CD8-positive, alpha-beta memory T cell (primary cell): Measurements from ENCODE around the gene C1QTNF6. TPM values are rescaled to one million over a fixed set of nuclear protein-coding genes. Genes with fewer than 3 reads are reported as not detected.

Experiments used
- CTCF ChIA-PET: fragments of 350-600 bp; sonication (Branson Sonifier 250); formaldehyde crosslinking; loops from one replicate; lab custom pipeline; 2021; ENCODE audit warnings: antibody characterized with exemption; lab: Charles Lee
- POLR2A ChIA-PET: fragments of 350-600 bp; sonication (Branson Sonifier 250); formaldehyde crosslinking; loops from one replicate; lab custom pipeline; 2021; ENCODE audit warnings: antibody characterized with exemption; lab: Charles Lee
- DNase-seq, 5 donors: peaks; one replicate each; pipeline versions ENCODE4 v3.0.0 to v3.0.0-alpha.2; 2020 to 2022; ENCODE audit warnings: mixed read lengths in 1 of 5
- H3K27ac ChIP-seq: one replicate; pipeline ENCODE4 v1.7.0; 2013; ENCODE audit warnings: low read depth, mild to moderate bottlenecking, low read length, moderate library complexity
- H3K27me3 ChIP-seq: 2 replicates; pipeline ENCODE4 v1.7.0; 2013; ENCODE audit warnings: low read length, mild to moderate bottlenecking; ENCODE audit not compliant: insufficient read depth, poor library complexity, severe bottlenecking
- H3K36me3 ChIP-seq: 2 replicates; pipeline ENCODE4 v1.7.0; 2013; ENCODE audit warnings: mild to moderate bottlenecking, low read length, moderate library complexity; ENCODE audit not compliant: insufficient read depth
- H3K4me1 ChIP-seq: 2 replicates; pipeline ENCODE4 v1.7.0; 2013; ENCODE audit warnings: mild to moderate bottlenecking, low read length, moderate library complexity; ENCODE audit not compliant: insufficient read depth
- H3K4me3 ChIP-seq: 2 replicates; pipeline ENCODE4 v1.7.0; 2013; ENCODE audit warnings: mild to moderate bottlenecking, low read length
- H3K9me3 ChIP-seq: 2 replicates; pipeline ENCODE4 v1.7.0; 2013; ENCODE audit warnings: mild to moderate bottlenecking, low read length
- H3K27ac Mint-ChIP-seq, 8 donors: one replicate each; pipeline ENCODE4 v1.8.0; 2020 to 2021; ENCODE audit warnings: mixed read lengths in 8 of 8, mild to moderate bottlenecking in 6 of 8, inconsistent platforms in 3 of 8, moderate library complexity in 3 of 8
- H3K27me3 Mint-ChIP-seq, 2 donors: one replicate each; pipeline ENCODE4 v1.8.0; 2020 to 2021; ENCODE audit warnings: mixed read lengths in 2 of 2, mild to moderate bottlenecking in 1 of 2, moderate library complexity in 1 of 2
- H3K36me3 Mint-ChIP-seq, 3 donors: one replicate each; pipeline ENCODE4 v1.8.0; 2020 to 2021; ENCODE audit warnings: mixed read lengths in 3 of 3, inconsistent platforms in 1 of 3, mild to moderate bottlenecking in 1 of 3
- H3K4me1 Mint-ChIP-seq, 3 donors: one replicate each; pipeline ENCODE4 v1.8.0; 2020 to 2021; ENCODE audit warnings: mixed read lengths in 3 of 3, inconsistent platforms in 1 of 3, mild to moderate bottlenecking in 1 of 3
- H3K4me3 Mint-ChIP-seq, 7 donors: one replicate each; pipeline ENCODE4 v1.8.0; 2020 to 2021; ENCODE audit warnings: mixed read lengths in 7 of 7, mild to moderate bottlenecking in 6 of 7, moderate library complexity in 4 of 7, inconsistent platforms in 2 of 7
- H3K9me3 Mint-ChIP-seq, 5 donors: one replicate each; pipeline ENCODE4 v1.8.0; 2020 to 2022; ENCODE audit warnings: mixed read lengths in 5 of 5, mild to moderate bottlenecking in 3 of 5, moderate library complexity in 2 of 5, inconsistent platforms in 1 of 5
- polyA plus RNA-seq: library from polyadenylated mRNA; unstranded; fragments of 300-500 nt; fragmentation: Illumina TruSeq; gene quantifications from one replicate; pipeline ENCODE4 v1.2.3, GENCODE V29; 2021
- total RNA-seq, 2 experiments: library from RNA; stranded (reverse); gene quantifications; one replicate each; pipeline ENCODE4 v1.2.3, GENCODE V29; 2021

Gene C1QTNF6
- total and polyA plus RNA-seq, 3 experiments from 2014 or later, result 1.8 to 4.3 (median 3.6) TPM

DNA sequence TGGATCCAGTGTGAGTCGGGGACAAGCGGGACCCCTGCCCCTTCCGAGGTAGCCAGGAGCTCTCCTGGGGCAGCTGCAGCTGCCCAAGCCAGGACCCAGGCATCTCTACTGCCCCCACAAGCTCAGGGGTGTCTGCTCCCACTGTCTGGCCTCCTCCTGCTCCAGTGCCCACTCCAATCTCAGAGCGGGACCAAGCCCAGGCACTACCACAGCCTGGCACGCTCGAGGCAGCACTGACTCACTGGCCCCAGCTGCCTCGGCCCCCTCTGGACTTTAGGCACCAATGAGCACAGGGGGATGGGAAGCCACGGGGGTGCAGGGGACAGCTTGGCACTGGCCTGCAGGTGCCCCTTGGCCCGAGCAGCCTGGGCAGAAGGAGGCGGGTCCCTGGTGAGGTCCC is 46.6 kb downstream of the C1QTNF6 start:
- H3K4me1 Mint-ChIP-seq, result peaks cover 49 to 70% (median 50%) of the 10 kb centered on the region in 3 donors
- ChIA-PET POLR2A (interaction anchor here (1.4 to 1.6 kb wide), 2 partner anchors 8 to 16 kb away, joined by 3 read pairs; partner anchors contain the start of gene IL2RB), CTCF (interaction anchor here (1.1 kb wide), 1 partner anchor 56 kb away, joined by 3 read pairs; no protein-coding TSS in a partner anchor)
- no peaks in the 10 kb centered on the region for H3K27me3 ChIP-seq
- no peak overlapping the region for H3K27ac ChIP-seq
- peaks cover 40% of the 10 kb centered on the region for H3K4me1 ChIP-seq
- no peak overlapping the region for H3K4me3 Mint-ChIP-seq
- no peak for DNase-seq
- peaks cover 74% of the 10 kb centered on the region for H3K36me3 ChIP-seq
- no peaks in the 10 kb centered on the region for H3K27me3 Mint-ChIP-seq
- no peaks in the 10 kb centered on the region for H3K9me3 ChIP-seq
- no peaks in the 10 kb centered on the region for H3K9me3 Mint-ChIP-seq
- no peak overlapping the region for H3K4me3 ChIP-seq
- peak overlapping the region in 3 of 8 donors; percentile 29 to 81 (median 54) for H3K27ac Mint-ChIP-seq
- peaks cover 7 to 97% (median 24%) of the 10 kb centered on the region in 3 donors for H3K36me3 Mint-ChIP-seq

DNA sequence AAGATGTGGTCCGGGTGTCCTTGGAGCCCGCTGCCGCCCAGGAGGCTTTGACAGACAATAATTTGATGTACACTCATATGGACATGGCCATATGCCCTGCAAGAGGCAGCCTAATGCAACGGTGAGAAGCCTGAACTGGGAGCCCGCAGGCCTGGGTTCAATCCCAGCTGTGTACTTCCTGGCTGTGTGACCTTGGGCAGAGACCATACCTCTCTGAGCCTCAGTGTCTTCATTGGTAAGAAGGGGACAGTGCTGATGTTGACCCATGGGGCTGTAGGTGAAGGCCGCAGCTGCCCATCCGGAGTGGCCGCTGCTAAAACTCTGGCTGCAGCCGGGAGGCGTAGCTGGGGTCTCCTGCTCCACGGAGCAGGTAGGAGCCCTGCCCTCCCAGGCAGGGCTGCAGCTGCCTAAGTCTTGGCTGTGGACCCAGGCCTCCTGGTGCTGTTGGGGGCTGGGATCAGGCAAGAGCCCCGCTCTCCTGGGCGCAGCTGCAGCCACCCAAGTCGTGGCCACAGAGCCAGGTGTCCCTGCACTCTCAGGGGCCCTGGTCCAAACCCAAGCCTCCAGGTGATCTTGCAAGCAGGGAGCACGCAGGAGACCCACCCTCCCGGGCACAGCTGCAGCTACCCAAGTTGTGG is 47.2 kb downstream of the C1QTNF6 start:
- no peaks in the 10 kb centered on the region for H3K27me3 ChIP-seq
- Mint-ChIP-seq H3K27ac (peak overlapping the region in 7 of 8 donors; percentile 43 to 81 (median 66)), H3K9me3 (no peaks in the 10 kb centered on the region), H3K4me3 (no peak overlapping the region), H3K27me3 (no peaks in the 10 kb centered on the region), H3K4me1 (peaks cover 42 to 63% (median 43%) of the 10 kb centered on the region in 3 donors), H3K36me3 (peaks cover 1 to 94% (median 23%) of the 10 kb centered on the region in 3 donors)
- DNase-seq, result no peak
- ChIA-PET CTCF (interaction anchor here (1.0 to 1.7 kb wide), 4 partner anchors 8 to 57 kb away, joined by 3 to 6 read pairs (median 3); no protein-coding TSS in a partner anchor), POLR2A (interaction anchor here (1.2 to 1.6 kb wide), 3 partner anchors 9 to 22 kb away, joined by 3 read pairs; partner anchors contain the start of gene IL2RB)
- H3K9me3 ChIP-seq, result no peaks in the 10 kb centered on the region
- no peak overlapping the region for H3K4me3 ChIP-seq
- H3K27ac ChIP-seq, result no peak overlapping the region
- peaks cover 33% of the 10 kb centered on the region for H3K4me1 ChIP-seq
- H3K36me3 ChIP-seq, result peaks cover 74% of the 10 kb centered on the region

DNA sequence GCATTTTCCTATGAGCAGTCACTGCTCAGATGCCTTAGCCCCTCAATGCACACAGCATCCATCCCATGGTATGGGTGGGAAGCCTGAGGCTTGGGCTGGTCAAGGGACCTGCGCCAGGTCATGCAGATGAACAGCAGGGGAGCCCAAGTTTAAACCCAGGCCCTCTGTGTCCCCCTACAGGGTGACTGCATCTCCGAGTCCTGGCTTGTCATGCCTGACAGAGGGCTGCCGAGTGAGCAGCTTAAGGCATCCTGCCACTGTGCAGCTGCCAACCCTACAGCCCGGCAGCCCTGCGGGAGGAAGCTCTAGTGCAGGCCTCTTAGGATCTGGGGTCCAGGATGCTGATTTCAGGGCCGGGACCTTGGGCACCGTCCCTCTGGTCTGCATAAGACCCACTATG is 48.3 kb downstream of the C1QTNF6 start:
- Mint-ChIP-seq H3K4me1 (peaks cover 33 to 56% (median 34%) of the 10 kb centered on the region in 3 donors), H3K36me3 (peaks cover 3 to 95% (median 24%) of the 10 kb centered on the region in 3 donors), H3K9me3 (no peaks in the 10 kb centered on the region), H3K4me3 (no peak overlapping the region), H3K27me3 (no peaks in the 10 kb centered on the region), H3K27ac (peak overlapping the region in 4 of 8 donors; percentile 63 to 92 (median 81))
- H3K27me3 ChIP-seq, result no peaks in the 10 kb centered on the region
- no peak for DNase-seq
- no peak overlapping the region for H3K27ac ChIP-seq
- H3K36me3 ChIP-seq, result peaks cover 76% of the 10 kb centered on the region
- ChIA-PET POLR2A (interaction anchor here (1.2 kb wide), 1 partner anchor 23 kb away, joined by 3 read pairs; no protein-coding TSS in a partner anchor), CTCF (interaction anchor here (1.3 to 1.7 kb wide), 3 partner anchors 9 to 30 kb away, joined by 3 to 6 read pairs (median 3); no protein-coding TSS in a partner anchor)
- H3K4me3 ChIP-seq, result no peak overlapping the region
- peaks cover 23% of the 10 kb centered on the region for H3K4me1 ChIP-seq
- H3K9me3 ChIP-seq, result no peaks in the 10 kb centered on the region

DNA sequence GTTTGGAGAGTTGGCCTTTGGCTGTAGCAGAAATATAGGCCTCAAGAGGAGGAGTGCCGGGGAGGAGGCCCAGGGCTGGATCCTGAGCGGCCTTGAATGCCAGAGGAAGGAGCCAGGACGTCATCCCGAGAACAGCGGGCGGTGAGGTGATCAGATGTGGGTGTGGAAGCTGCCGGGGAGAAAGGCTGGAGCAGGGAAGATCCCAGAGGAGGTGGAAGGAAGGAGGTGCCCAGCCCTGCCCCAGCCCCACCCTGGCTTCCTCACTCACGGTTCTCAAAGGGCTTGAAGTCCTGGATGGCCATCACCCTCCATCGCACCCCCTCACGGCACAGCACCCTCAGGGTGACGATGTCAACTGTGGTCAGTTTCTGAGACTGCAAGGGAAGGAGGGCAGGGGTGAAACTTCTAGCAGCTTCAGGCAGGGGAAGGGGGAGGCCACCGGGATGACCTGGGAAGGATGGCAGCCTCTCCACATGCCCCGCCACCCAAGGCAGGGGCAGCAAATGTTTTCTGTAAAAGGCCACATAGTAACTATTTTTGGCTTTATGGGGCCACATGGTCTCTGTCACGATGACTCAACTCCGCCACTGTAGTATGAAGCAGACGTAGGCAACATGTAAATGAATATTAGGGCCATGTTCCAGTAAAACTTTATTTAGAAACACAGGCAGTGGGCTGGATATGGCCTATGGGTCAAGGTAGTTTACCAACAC is 49.0 kb downstream of the C1QTNF6 start:
- ChIA-PET POLR2A (no interaction called here), CTCF (no interaction called here)
- Histone ChIP-seq H3K36me3 (peaks cover 71% of the 10 kb centered on the region), H3K4me3 (no peak overlapping the region), H3K9me3 (no peaks in the 10 kb centered on the region), H3K4me1 (peaks cover 18% of the 10 kb centered on the region), H3K27ac (no peak overlapping the region), H3K27me3 (no peaks in the 10 kb centered on the region)
- DNase-seq, result no peak
- no peaks in the 10 kb centered on the region for H3K9me3 Mint-ChIP-seq
- H3K36me3 Mint-ChIP-seq, result peaks cover 3 to 96% (median 22%) of the 10 kb centered on the region in 3 donors
- H3K27ac Mint-ChIP-seq, result peak overlapping the region; percentile 43 to 97 (median 91)
- peaks cover 27 to 49% (median 32%) of the 10 kb centered on the region in 3 donors for H3K4me1 Mint-ChIP-seq
- no peak overlapping the region for H3K4me3 Mint-ChIP-seq
- H3K27me3 Mint-ChIP-seq, result no peaks in the 10 kb centered on the region

DNA sequence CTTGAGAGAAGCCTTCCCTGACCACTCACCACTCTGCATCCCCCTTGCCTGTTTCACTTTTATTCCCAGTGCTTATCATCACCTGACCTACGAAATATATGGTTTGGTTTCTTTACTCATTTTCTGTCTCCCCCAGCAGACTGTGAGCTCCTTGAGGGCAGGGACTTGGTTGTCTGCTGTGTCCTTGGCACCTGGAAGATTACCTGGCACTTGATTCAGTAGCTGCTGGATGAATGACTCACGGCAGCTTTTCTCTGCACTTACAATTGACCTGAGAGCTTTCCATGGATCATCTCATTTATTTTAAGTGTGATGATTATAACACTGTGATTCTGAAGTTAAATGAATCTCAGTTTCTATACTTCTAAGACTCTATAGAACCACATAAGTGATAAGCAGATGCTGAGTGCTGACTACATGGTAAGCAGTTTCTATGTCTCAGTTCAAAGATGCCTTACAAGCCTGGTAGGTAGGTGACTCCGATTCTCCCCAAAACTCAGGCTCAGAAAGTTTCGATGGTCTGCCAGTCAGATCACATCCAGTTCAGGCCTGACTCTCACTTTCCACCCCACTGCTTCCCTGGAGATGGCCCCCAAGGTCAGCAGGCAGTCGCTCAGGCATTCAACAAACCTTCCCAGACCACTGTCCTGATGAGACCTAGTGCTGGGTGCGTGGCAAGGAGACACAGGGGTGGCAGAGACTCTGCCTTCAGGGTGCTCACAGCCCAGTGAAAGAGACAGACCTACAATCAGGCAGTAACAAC is 50.0 kb downstream of the C1QTNF6 start:
- peaks cover 70% of the 10 kb centered on the region for H3K36me3 ChIP-seq
- H3K27ac Mint-ChIP-seq, result peak overlapping the region; percentile 75 to 95 (median 91)
- peak overlapping the region in 2 of 7 donors; percentile 34 to 36 for H3K4me3 Mint-ChIP-seq
- DNase-seq, result no peak
- POLR2A ChIA-PET, result interaction anchor here (1.1 kb wide), 1 partner anchor 12 kb away, joined by 3 read pairs; the partner anchor contains the start of gene IL2RB
- no peaks in the 10 kb centered on the region for H3K27me3 Mint-ChIP-seq
- no peak overlapping the region for H3K27ac ChIP-seq
- H3K4me1 ChIP-seq, result peaks cover 8% of the 10 kb centered on the region
- peaks cover 3 to 95% (median 18%) of the 10 kb centered on the region in 3 donors for H3K36me3 Mint-ChIP-seq
- H3K4me1 Mint-ChIP-seq, result peaks cover 19 to 41% (median 27%) of the 10 kb centered on the region in 3 donors
- CTCF ChIA-PET, result no interaction called here
- no peaks in the 10 kb centered on the region for H3K27me3 ChIP-seq
- H3K9me3 ChIP-seq, result no peaks in the 10 kb centered on the region
- no peaks in the 10 kb centered on the region for H3K9me3 Mint-ChIP-seq
- no peak overlapping the region for H3K4me3 ChIP-seq

DNA sequence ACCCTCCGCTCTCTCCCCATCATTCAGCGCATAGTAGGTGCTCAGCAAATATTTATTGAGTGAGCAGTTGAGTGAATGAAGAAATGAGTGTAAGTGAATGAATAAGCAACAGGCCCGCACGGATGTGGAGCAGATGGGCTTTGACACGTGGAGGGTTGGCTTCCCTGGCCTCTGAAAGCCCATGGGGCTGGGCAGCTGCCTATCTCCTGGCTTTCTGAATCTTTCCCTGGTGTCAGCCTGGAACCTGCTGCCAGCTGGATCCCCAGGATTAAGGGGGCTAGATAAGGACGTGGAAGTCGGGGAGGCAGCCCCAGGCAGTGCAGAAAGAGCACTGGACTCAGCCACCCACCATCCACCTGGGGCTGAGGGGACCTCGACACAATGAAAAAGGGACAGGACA is 50.9 kb downstream of the C1QTNF6 start:
- H3K36me3 Mint-ChIP-seq, result peaks cover 10 to 95% (median 16%) of the 10 kb centered on the region in 3 donors
- Histone ChIP-seq H3K27me3 (no peaks in the 10 kb centered on the region), H3K4me3 (no peak overlapping the region), H3K9me3 (no peaks in the 10 kb centered on the region), H3K36me3 (peaks cover 70% of the 10 kb centered on the region), H3K27ac (no peak overlapping the region), H3K4me1 (peaks cover 6% of the 10 kb centered on the region)
- no peaks in the 10 kb centered on the region for H3K27me3 Mint-ChIP-seq
- CTCF ChIA-PET, result interaction anchor here (1.3 to 1.7 kb wide), 2 partner anchors 10 to 29 kb away, joined by 3 to 5 read pairs; no protein-coding TSS in a partner anchor
- DNase-seq, result no peak
- peak overlapping the region; percentile 55 to 95 (median 90) for H3K27ac Mint-ChIP-seq
- H3K4me1 Mint-ChIP-seq, result peaks cover 26 to 43% (median 30%) of the 10 kb centered on the region in 3 donors
- POLR2A ChIA-PET, result interaction anchor here (1.1 kb wide), 2 partner anchors 13 to 60 kb away, joined by 3 read pairs; partner anchors contain the start of gene IL2RB
- H3K9me3 Mint-ChIP-seq, result no peaks in the 10 kb centered on the region
- H3K4me3 Mint-ChIP-seq, result no peak overlapping the region

DNA sequence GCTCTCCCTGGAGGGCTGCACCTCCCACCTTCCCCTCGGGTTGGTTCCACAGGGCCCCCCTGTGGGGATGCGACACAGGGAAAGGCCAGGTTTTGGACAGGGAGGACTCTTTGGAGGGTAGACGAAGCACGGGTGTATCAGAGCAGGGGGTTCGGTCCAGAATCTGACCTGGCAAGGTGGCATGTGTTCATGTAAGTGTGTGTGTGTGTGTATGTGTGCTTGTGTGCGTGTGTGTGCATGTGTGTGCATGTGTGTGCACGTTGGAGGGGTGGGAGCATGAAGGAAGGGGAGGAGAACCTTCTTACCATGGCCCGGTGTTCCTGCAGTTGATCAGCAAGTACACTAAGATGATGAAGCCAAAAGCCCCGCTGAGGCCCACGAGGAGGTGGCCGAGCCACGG is 53.0 kb downstream of the C1QTNF6 start:
- no peaks in the 10 kb centered on the region for H3K9me3 ChIP-seq
- no peaks in the 10 kb centered on the region for H3K4me1 ChIP-seq
- H3K27me3 ChIP-seq, result no peaks in the 10 kb centered on the region
- ChIA-PET POLR2A (no interaction called here), CTCF (interaction anchor here (1.0 to 1.4 kb wide), 2 partner anchors 13 kb away, joined by 4 read pairs; no protein-coding TSS in a partner anchor)
- H3K27ac ChIP-seq, result no peak overlapping the region
- H3K36me3 ChIP-seq, result peaks cover 66% of the 10 kb centered on the region
- Mint-ChIP-seq H3K4me1 (peaks cover 25 to 51% (median 29%) of the 10 kb centered on the region in 3 donors), H3K27me3 (no peaks in the 10 kb centered on the region), H3K4me3 (peak overlapping the region in 1 of 7 donors; percentile 36), H3K36me3 (peaks cover 10 to 94% (median 16%) of the 10 kb centered on the region in 3 donors), H3K9me3 (no peaks in the 10 kb centered on the region), H3K27ac (peak overlapping the region in 6 of 8 donors; percentile 36 to 92 (median 70))
- no peak for DNase-seq
- H3K4me3 ChIP-seq, result no peak overlapping the region
